Subcutaneous adipose tissue (tissue), 4 donors: ENCODE data around the gene TCF4. TPM values are rescaled to one million over a fixed set of nuclear protein-coding genes. Genes with fewer than 3 reads are reported as not detected.

ENCODE experiments used
- CTCF ChIP-seq: fragments of 450-650 bp; IDR thresholded peaks from one replicate; pipeline ENCODE4 v1.5.1; 2016; ENCODE audit warnings: low read depth, mild to moderate bottlenecking, control low read depth, antibody characterized with exemption, moderate library complexity
- total RNA-seq, 4 donors: library from RNA; depleted of rRNA; stranded (reverse); fragments of >200 nt; gene quantifications; one replicate each; pipeline ENCODE4 v1.1.0, GENCODE V29; 2016

TCF4 gene
- total RNA-seq = 100 to 1,000 TPM; 110 to 250 (median 170) TPM

- TF ChIP-seq CTCF = no peak
These were observed at the start of gene TCF4 for GRCh38 chr18:55588111-55588869. TSS of gene TCF4 (minus strand) at chr18:55588192. CDS start at chr18:55587116, 1,076 bp downstream.

- no peak for TF ChIP-seq CTCF
These were observed 49.2 kb upstream of the TCF4 start for GRCh38 chr18:55637204-55637603.

- TF ChIP-seq CTCF = no peak
These were observed 47.4 kb upstream of the TCF4 start for GRCh38 chr18:55635439-55635838.

GRCh38 chr18:55634545-55634944 is 46.6 kb upstream of the TCF4 start:
- no peak for TF ChIP-seq CTCF

- no peak for TF ChIP-seq CTCF
These were observed 45.0 kb upstream of the TCF4 start for GRCh38 chr18:55633032-55633431.

- TF ChIP-seq CTCF = no peak
These were observed 41.1 kb upstream of the TCF4 start for GRCh38 chr18:55629133-55629532.

GRCh38 chr18:55627007-55627406 is 39.0 kb upstream of the TCF4 start:
- TF ChIP-seq CTCF = no peak
